Activated CD4-positive, alpha-beta T cell treated with anti-CD3 and anti-CD28 coated beads for 1 hour (primary cell): ENCODE results near the gene C10orf67.
"Not testable (repeated sequence)": the region's sequence is repeated elsewhere in the genome, so short reads cannot be mapped to it uniquely, and the experiment has no call there.

ENCODE experiments used
- DNase-seq: peaks from one replicate; pipeline ENCODE4 v3.0.0-alpha.2; 2020

Gene C10orf67

GRCh38 chr10:23262928-23263327, 81.7 kb downstream of the C10orf67 start:
- no peak for DNase-seq

GRCh38 chr10:23258516-23258915, 86.1 kb downstream of the C10orf67 start:
- DNase-seq = no peak

- DNase-seq = no peak
Observed at GRCh38 chr10:23253780-23254179, 90.8 kb downstream of the C10orf67 start.

- DNase-seq = not testable (repeated sequence)
Observed at GRCh38 chr10:23252859-23253258, 91.7 kb downstream of the C10orf67 start.

- not testable (repeated sequence) for DNase-seq
Observed at GRCh38 chr10:23241779-23242178, 102.8 kb downstream of the C10orf67 start.

- no peak for DNase-seq
Observed at GRCh38 chr10:23238015-23238414, 106.6 kb downstream of the C10orf67 start.

- DNase-seq = no peak
Observed at GRCh38 chr10:23230582-23230981, 114.0 kb downstream of the C10orf67 start.

GRCh38 chr10:23217471-23217870, 127.1 kb downstream of the C10orf67 start:
- no peak for DNase-seq

- DNase-seq = no peak
Observed at GRCh38 chr10:23205972-23206642, 138.5 kb downstream of the C10orf67 start.

GRCh38 chr10:23204773-23205172, 139.8 kb downstream of the C10orf67 start:
- no peak for DNase-seq

GRCh38 chr10:23203369-23204325, 140.9 kb downstream of the C10orf67 start:
- DNase-seq = no peak

GRCh38 chr10:23202779-23203178, 141.8 kb downstream of the C10orf67 start:
- DNase-seq = no peak

- no peak for DNase-seq
Observed at GRCh38 chr10:23201837-23202236, 142.8 kb downstream of the C10orf67 start.

GRCh38 chr10:23200997-23201652, 143.5 kb downstream of the C10orf67 start:
- DNase-seq = no peak

GRCh38 chr10:23200586-23200985, 144.0 kb downstream of the C10orf67 start:
- DNase-seq = no peak

- no peak for DNase-seq
Observed at GRCh38 chr10:23199768-23200511, 144.7 kb downstream of the C10orf67 start.

GRCh38 chr10:23198940-23199767, 145.4 kb downstream of the C10orf67 start:
- DNase-seq = no peak

GRCh38 chr10:23198610-23198939, 146.0 kb downstream of the C10orf67 start:
- no peak for DNase-seq

GRCh38 chr10:23197416-23197861, 147.2 kb downstream of the C10orf67 start:
- no peak for DNase-seq

- no peak for DNase-seq
Observed at GRCh38 chr10:23196915-23197314, 147.7 kb downstream of the C10orf67 start.

GRCh38 chr10:23195846-23196600, 148.6 kb downstream of the C10orf67 start:
- no peak for DNase-seq
